PC-3 (cell line): ENCODE measurements around the gene PPP2R5A. TPM values are rescaled to one million over a fixed set of nuclear protein-coding genes. Genes with fewer than 3 reads are reported as not detected.

Experiments used
- ATAC-seq: fragments of 200-7000 bp; cut with Tn5 transposase; 2 replicates; pipeline ENCODE4 v1.9.1; 2020; ENCODE audit warnings: mild to moderate bottlenecking, moderate library complexity
- BruUV-seq: library from RNA; stranded (reverse); fragments of 400-500 nt; replicated peaks from 2 replicates; lab custom pipeline; 2021; lab: Mats Ljungman, UMichigan
- CTCF ChIA-PET: fragments of 300-600 bp; sonication (Branson Sonifier 250); formaldehyde crosslinking; loops from one replicate; lab custom pipeline; 2022; ENCODE audit warnings: antibody characterized with exemption; lab: Charles Lee
- POLR2A ChIA-PET: fragments of 300-600 bp; sonication (Branson Sonifier 250); formaldehyde crosslinking; loops from one replicate; lab custom pipeline; 2022; ENCODE audit warnings: antibody characterized with exemption; ENCODE audit not compliant: unreplicated experiment; lab: Charles Lee
- DNase-seq: peaks from one replicate; pipeline ENCODE4 v3.0.0-alpha.2; 2015
- H2AFZ ChIP-seq: fragments of 300-600 bp; sonication (generic); 2 replicates; pipeline ENCODE4 v1.6.0; 2016; ENCODE audit warnings: antibody characterized with exemption, low read length
- H3F3A ChIP-seq: fragments of 300-600 bp; sonication (generic); one replicate; pipeline ENCODE4 v1.6.0; 2017; ENCODE audit warnings: antibody characterized with exemption, low read length, control low read depth, mild to moderate bottlenecking; ENCODE audit not compliant: unreplicated experiment
- H3K27ac ChIP-seq: fragments of 300-600 bp; sonication (generic); 2 replicates; pipeline ENCODE4 v1.5.1; 2016; ENCODE audit warnings: mild to moderate bottlenecking, low read length
- H3K27me3 ChIP-seq: fragments of 300-600 bp; sonication (generic); 2 replicates; pipeline ENCODE4 v1.6.1; 2016; ENCODE audit warnings: low read length, mixed read lengths
- H3K36me3 ChIP-seq: fragments of 300-600 bp; sonication (generic); 2 replicates; pipeline ENCODE4 v1.6.1; 2016; ENCODE audit warnings: low read depth, mixed run types, low read length, mixed read lengths
- H3K4me1 ChIP-seq: fragments of 300-600 bp; sonication (generic); 2 replicates; pipeline ENCODE4 v1.5.1; 2016; ENCODE audit warnings: low read length; ENCODE audit not compliant: insufficient read depth
- H3K4me2 ChIP-seq: fragments of 300-600 bp; sonication (generic); 2 replicates; pipeline ENCODE4 v1.6.0; 2016; ENCODE audit warnings: low read length
- H3K4me3 ChIP-seq: fragments of 300-600 bp; sonication (generic); 2 replicates; pipeline ENCODE4 v1.5.1; 2016; ENCODE audit warnings: mild to moderate bottlenecking, low read length, mixed read lengths
- H3K79me2 ChIP-seq: fragments of 300-600 bp; sonication (generic); 2 replicates; pipeline ENCODE4 v1.6.1; 2017; ENCODE audit warnings: low read length, mixed read lengths
- H3K9ac ChIP-seq: fragments of 300-600 bp; sonication (generic); 2 replicates; pipeline ENCODE4 v1.6.0; 2016; ENCODE audit warnings: mild to moderate bottlenecking, low read length
- H3K9me2 ChIP-seq: fragments of 300-600 bp; sonication (generic); replicated peaks from 2 replicates; pipeline ENCODE4 v1.6.1; 2016; ENCODE audit warnings: mixed run types, low read length, mixed read lengths
- H3K9me3 ChIP-seq: fragments of 300-600 bp; sonication (generic); 2 replicates; pipeline ENCODE4 v1.6.1; 2016; ENCODE audit warnings: low read length, mixed read lengths
- H4K20me1 ChIP-seq: fragments of 300-600 bp; sonication (generic); 2 replicates; pipeline ENCODE4 v1.6.1; 2016; ENCODE audit warnings: low read length, mixed read lengths
- EZH2 ChIP-seq: fragments of 300-600 bp; sonication (generic); IDR thresholded peaks from one replicate; pipeline ENCODE4 v1.6.1; 2017; ENCODE audit warnings: antibody characterized with exemption, mild to moderate bottlenecking, low read length; ENCODE audit not compliant: unreplicated experiment
- EZH2phosphoT487 ChIP-seq: fragments of 300-600 bp; sonication (generic); IDR thresholded peaks from 2 replicates; pipeline ENCODE4 v1.6.1; 2018; ENCODE audit warnings: mild to moderate bottlenecking, antibody characterized with exemption, low read length, borderline replicate concordance
- intact Hi-C: fragments of 100-400 bp; cut with micrococcal nuclease; formaldehyde crosslinking; loops from 2 replicates; pipeline ENCODE4 v1.9.0; 2023
- total RNA-seq: library from RNA; depleted of rRNA; stranded (reverse); fragments of >200 nt; gene quantifications from 2 replicates; pipeline ENCODE4 v1.2.3, GENCODE V29; 2014
- TF ChIP-seq, protein P1 (sequence below): fragments of 300-600 bp; sonication (generic); conservative IDR thresholded peaks from 2 replicates; pipeline ENCODE4 v1.5.1; 2017; ENCODE audit warnings: antibody characterized with exemption, low read depth, mild to moderate bottlenecking, low read length

PPP2R5A gene
- total RNA-seq, 1 experiment from 2014 or later = 44.0 TPM

DNA sequence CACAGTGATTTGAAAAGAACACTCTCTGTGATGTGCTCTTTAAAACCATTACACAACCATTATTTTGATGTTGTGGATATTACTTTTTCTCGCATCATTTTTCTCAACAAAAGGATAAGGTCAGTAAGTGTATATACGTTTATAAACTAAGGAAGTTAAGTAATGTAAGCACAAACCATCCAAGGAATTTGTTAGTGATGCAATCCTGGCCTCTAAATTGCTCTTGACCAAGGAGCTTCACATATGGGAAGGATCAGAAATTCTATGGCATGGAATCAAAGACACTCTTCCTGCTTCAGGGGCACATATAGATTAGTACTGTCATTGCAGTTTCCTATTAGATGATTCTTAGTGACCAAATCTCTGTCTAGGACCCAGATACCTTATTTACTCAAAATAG is 3.6 kb upstream of the PPP2R5A start:
- CTCF ChIA-PET = no interaction called here

DNA sequence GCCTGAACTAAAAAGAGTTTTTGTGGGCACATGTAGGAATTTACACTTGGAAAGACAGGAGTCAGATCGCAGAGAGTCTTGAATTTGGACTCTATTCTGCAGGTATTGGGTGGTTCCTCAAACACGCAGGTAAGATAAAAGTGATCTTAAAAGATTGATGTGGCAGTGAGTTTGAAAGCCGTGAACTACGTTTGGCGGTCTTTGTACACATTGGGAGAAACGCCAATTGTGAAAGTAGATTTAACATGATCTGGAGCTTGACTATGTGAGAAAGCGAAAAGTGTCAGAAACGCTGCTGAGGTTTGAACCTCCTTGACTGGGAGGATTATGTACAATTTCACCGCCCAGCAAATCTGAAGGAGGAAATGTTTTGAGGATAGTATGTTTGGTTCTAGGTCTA is 1.5 kb upstream of the PPP2R5A start:
- H2AFZ ChIP-seq = peak overlapping the region; percentile 90
- peaks cover 28% of the 10 kb centered on the region for H3K79me2 ChIP-seq
- ChIA-PET CTCF (no interaction called here), POLR2A (no interaction called here)
- no peaks in the 10 kb centered on the region for H3K27me3 ChIP-seq
- no peak overlapping the region for H3K9ac ChIP-seq
- DNase-seq = peak; percentile 20
- no peaks in the 10 kb centered on the region for H3F3A ChIP-seq
- 0 out of 2 replicates have a peak, but pooled peaks cover 8% of the 10 kb centered on the region for H4K20me1 ChIP-seq
- TF ChIP-seq EZH2 = no peak
- TF ChIP-seq EZH2phosphoT487 = no peak
- TF ChIP-seq, protein P1, sequence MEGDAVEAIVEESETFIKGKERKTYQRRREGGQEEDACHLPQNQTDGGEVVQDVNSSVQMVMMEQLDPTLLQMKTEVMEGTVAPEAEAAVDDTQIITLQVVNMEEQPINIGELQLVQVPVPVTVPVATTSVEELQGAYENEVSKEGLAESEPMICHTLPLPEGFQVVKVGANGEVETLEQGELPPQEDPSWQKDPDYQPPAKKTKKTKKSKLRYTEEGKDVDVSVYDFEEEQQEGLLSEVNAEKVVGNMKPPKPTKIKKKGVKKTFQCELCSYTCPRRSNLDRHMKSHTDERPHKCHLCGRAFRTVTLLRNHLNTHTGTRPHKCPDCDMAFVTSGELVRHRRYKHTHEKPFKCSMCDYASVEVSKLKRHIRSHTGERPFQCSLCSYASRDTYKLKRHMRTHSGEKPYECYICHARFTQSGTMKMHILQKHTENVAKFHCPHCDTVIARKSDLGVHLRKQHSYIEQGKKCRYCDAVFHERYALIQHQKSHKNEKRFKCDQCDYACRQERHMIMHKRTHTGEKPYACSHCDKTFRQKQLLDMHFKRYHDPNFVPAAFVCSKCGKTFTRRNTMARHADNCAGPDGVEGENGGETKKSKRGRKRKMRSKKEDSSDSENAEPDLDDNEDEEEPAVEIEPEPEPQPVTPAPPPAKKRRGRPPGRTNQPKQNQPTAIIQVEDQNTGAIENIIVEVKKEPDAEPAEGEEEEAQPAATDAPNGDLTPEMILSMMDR = no peak
- no peaks in the 10 kb centered on the region for H3K9me3 ChIP-seq
- H3K4me2 ChIP-seq = peak overlapping the region; percentile 84
- H3K4me3 ChIP-seq = peak overlapping the region; percentile 72
- BruUV-seq = no TSS peak
- H3K4me1 ChIP-seq = peaks cover 23% of the 10 kb centered on the region
- no peak for ATAC-seq
- intact Hi-C loops = loop anchor here (2.0 to 10.0 kb wide), 3 partner anchors 49 to 281 kb away; partner anchors contain the start of gene NENF
- H3K36me3 ChIP-seq = no peaks in the 10 kb centered on the region
- H3K27ac ChIP-seq = no peak overlapping the region
- no peaks in the 10 kb centered on the region for H3K9me2 ChIP-seq

More for the DNA sequence above, 3.6 kb upstream of the PPP2R5A start:
- Histone ChIP-seq H3K79me2 (peaks cover 7% of the 10 kb centered on the region), H3K4me2 (no peak overlapping the region), H3K4me1 (peaks cover 10% of the 10 kb centered on the region; the same call in 1 of the 2 replicates), H3K36me3 (no peaks in the 10 kb centered on the region), H3F3A (no peaks in the 10 kb centered on the region), H3K4me3 (no peak overlapping the region), H3K27ac (no peak overlapping the region), H3K27me3 (no peaks in the 10 kb centered on the region), H3K9ac (no peak overlapping the region), H2AFZ (no peak overlapping the region), H3K9me2 (no peaks in the 10 kb centered on the region), H4K20me1 (no peaks in the 10 kb centered on the region), H3K9me3 (no peaks in the 10 kb centered on the region)
- intact Hi-C loops = loop anchor here (10.0 kb wide), 2 partner anchors 153 to 283 kb away; partner anchors contain the start of gene NENF
- BruUV-seq = no TSS peak
- DNase-seq = no peak
- POLR2A ChIA-PET = no interaction called here
- ATAC-seq = no peak
- TF ChIP-seq EZH2phosphoT487 (no peak), EZH2 (no peak)
- TF ChIP-seq, protein P1 = no peak

DNA sequence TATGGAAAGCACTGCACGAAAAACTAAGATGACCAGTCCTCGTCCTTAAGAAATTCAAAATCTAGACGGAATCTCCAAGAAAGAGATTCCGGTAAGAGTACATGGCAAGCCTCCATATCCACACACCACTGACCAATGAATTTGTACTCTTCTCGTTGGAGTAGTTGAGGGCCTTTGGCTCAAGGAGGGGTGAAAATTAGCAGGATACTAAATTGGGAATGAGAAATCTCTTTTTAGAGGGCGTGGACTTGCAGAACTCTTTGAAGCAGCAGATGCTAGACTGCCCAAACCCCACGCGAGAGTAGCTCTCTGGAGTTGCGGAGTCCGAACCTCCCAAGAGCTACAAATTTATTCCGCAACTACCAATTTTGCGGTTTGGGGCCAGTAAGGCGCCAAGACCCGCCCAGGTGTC is 872 bp upstream of the PPP2R5A start:
- Histone ChIP-seq H3K4me1 (peaks cover 25% of the 10 kb centered on the region), H3K36me3 (no peaks in the 10 kb centered on the region), H3K9me3 (no peaks in the 10 kb centered on the region), H3K79me2 (peaks cover 34% of the 10 kb centered on the region), H2AFZ (peak overlapping the region; percentile 90), H3K9ac (peak overlapping the region; percentile 61), H3K4me3 (peak overlapping the region; percentile 72), H4K20me1 (0 out of 2 replicates have a peak, but pooled peaks cover 8% of the 10 kb centered on the region), H3F3A (no peaks in the 10 kb centered on the region), H3K9me2 (no peaks in the 10 kb centered on the region), H3K4me2 (peak overlapping the region; percentile 84), H3K27ac (peak overlapping the region; percentile 68), H3K27me3 (no peaks in the 10 kb centered on the region)
- DNase-seq (no peak), ATAC-seq (no peak)
- BruUV-seq = TSS peak; percentile 68
- intact Hi-C loops = loop anchor here (2.0 to 10.0 kb wide), 3 partner anchors 50 to 280 kb away; partner anchors contain the start of gene NENF
- POLR2A ChIA-PET = interaction anchor here (0.5 to 0.6 kb wide), 3 partner anchors 34 to 103 kb away, joined by 4 to 5 read pairs (median 5); no protein-coding TSS in a partner anchor
- TF ChIP-seq, protein P1 = no peak
- TF ChIP-seq EZH2phosphoT487 = no peak
- TF ChIP-seq EZH2 = no peak
- CTCF ChIA-PET = interaction anchor here (0.6 to 1.1 kb wide), 5 partner anchors 50 to 214 kb away, joined by 3 to 19 read pairs (median 4); partner anchors contain the start of gene NENF
